ENCODE results near the gene MARCHF3.

- TF ChIP-seq CTCF (IDR thresholded peaks at IDR 0.05; ENCODE audit: low read length) (no peak), EZH2 (optimal IDR thresholded peaks at IDR 0.05; ENCODE audit: low read depth, low read length) (no peak), EZH2phosphoT487 (IDR thresholded peaks at IDR 0.05; ENCODE audit: low read length) (no peak)
Measured at GRCh38 chr5:127064253-127064840, 34.0 kb upstream of the MARCHF3 start.

Measured in MM.1S (cell line).